Measurements from ENCODE around the gene RNASE3.
"Not testable (repeated sequence)": the region's sequence is repeated elsewhere in the genome, so short reads cannot be mapped to it uniquely, and the experiment has no call there.

RNASE3 gene

GRCh38 chr14:20891126-20891825, at the start of gene RNASE3:
Gene RNASE3 (plus strand): TSS chr14:20891385. CDS start chr14:20891687, 302 bp downstream.
- not testable (repeated sequence) for DNase-seq

GRCh38 chr14:20846560-20846959, 44.6 kb upstream of the RNASE3 start:
- no peak for DNase-seq

GRCh38 chr14:20848316-20848954, 42.8 kb upstream of the RNASE3 start:
- DNase-seq: no peak

DNA sequence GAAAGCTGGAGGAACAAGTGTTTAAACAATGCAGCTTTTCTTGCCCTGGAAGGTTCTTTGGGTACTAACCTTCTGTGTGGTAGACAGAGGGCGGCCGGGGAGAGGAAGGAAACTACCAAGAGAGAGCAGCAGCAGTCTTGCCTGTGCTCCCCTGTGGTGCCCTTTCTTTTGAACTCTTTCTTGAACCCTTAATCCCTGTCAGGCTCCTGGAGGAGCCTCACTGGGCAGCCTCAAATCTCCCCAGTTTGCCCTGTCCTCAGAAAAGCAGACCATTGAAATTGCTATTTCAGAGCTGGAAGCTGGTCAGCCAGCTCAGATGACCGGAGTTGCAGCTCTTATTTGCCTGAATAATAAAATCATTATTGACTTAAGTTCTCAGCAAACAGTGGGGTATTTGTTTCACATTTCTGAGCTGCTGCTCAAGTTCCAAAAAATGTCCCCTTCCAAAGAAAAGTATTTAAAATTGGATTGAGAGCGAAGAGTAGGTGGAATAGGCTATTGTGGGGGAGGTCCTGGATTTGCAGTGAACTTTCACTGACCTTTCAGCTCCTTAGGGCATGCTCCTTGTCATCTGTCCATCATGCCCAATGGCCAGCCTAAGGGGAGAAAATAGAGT, 42.1 kb upstream of the RNASE3 start:
- no peak for DNase-seq

GRCh38 chr14:20853042-20853441, 38.1 kb upstream of the RNASE3 start:
- DNase-seq: no peak

DNA sequence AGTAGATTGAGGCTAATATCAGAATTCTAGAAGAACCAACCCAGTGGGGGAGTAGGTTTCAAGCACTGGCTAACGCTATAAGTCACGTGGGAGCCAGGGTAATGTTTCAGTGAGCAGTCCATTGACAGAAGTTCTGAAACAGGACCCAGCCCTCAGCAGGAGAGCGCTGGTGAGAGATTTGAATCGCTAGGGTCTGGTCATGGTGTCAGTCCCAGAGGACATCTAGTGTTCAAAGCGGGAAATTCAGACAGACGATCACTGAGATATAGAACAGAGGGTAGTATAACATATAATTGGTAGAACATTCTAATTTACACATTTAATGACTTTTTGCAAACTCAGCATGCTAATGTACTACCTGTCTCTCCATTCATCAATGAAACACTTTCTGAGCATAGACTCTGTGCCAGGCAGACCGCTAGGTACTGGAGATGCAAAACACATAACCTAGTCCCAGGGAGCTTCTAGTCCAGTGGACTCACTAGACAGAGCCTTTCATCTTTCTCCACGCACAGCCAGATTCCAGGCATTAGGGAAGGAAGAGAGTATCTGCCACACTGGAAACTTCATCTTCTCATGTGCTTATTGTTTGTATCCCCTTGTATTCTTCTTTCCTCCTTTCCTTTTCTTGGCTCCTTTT, 35.4 kb upstream of the RNASE3 start:
- peak; percentile 33 for DNase-seq

- DNase-seq: no peak
Measured at GRCh38 chr14:20857207-20857606, 34.0 kb upstream of the RNASE3 start.

GRCh38 chr14:20857630-20858261, 33.4 kb upstream of the RNASE3 start:
- DNase-seq: peak; percentile 68

GRCh38 chr14:20866194-20866593, 25.0 kb upstream of the RNASE3 start:
- DNase-seq: no peak

- no peak for DNase-seq
Measured at GRCh38 chr14:20866963-20867362, 24.2 kb upstream of the RNASE3 start.

GRCh38 chr14:20873370-20874177, 17.6 kb upstream of the RNASE3 start:
- DNase-seq: peak; percentile 78

DNA sequence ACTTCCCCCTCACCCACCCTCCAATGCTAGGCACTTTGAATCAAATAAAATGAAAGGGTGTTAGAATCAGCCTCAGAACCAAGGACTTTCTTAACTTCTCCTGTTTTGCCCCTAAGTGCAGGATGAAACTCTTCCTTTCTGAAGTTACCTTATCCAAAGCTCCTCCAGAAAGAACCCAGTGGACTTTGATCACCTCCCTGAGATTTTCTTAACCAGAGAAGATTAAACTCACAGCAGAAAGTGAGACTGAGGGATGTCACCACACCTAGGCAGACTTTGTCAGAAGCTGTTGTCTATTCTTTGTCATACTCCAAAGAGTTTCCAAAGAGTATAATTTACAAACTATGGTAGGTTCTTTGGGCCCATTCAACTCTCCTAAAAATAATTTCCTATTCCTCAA, 14.2 kb upstream of the RNASE3 start:
- no peak for DNase-seq

- no peak for DNase-seq
Measured at GRCh38 chr14:20878695-20879094, 12.5 kb upstream of the RNASE3 start.

DNA sequence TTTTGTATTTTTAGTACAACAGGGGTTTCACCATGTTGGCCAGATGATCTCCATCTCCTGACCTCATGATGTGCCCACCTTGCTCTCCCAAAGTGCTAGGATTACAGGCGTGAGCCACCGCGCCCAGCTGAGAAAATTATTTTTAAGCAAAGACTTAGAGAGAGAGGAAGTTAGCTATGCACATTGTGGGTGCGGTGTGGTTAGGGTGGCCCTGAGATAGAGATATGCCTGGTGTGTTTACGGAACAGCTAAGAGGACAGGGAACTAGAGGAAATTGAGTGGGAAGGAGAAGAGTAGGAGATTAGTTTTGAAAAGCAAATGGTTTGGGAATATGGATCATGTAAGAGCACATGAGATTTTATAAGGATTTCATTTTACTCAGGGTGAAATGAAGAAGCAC, 10.0 kb upstream of the RNASE3 start:
- DNase-seq: not testable (repeated sequence)

DNA sequence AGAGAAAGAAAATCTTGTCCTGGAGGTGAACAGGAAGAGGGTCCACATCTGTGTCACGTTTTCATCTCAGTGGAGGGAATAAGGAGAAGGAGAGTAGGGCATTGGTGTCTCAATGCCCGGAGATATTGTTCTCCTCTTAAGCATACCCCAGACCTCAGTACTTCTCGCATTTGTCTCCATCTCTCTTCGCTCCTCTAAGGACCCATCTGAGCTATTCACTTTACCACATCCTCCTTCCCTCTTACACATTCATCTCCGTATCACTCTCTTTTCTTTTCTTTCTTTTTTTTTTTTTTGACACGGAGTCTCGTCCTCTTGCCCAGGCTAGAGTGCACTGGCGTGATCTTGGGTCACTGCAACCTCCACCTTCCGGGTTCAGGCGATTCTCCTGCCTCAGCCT, 8.4 kb upstream of the RNASE3 start:
- DNase-seq: not testable (repeated sequence)

GRCh38 chr14:20888411-20888810, 2.8 kb upstream of the RNASE3 start:
- DNase-seq: not testable (repeated sequence)

DNA sequence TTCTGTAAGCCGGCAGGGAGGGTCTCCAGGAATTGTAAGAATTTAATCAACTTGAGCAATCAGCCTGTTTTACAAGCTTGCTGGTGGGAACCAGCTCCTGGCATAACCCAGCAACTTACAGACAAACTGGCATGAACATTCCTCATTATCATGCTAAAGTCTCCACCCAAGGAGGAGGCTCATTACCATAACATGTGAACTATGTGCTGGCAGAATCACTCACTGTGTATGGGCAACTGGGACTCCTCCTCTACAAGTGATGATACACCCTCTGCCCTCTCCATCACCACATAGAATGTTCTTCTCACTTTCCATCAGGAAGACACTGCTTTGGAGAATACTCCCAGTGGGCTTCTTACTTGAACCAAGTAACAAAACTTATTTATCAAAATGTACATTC, 4.1 kb downstream of the RNASE3 start:
- not testable (repeated sequence) for DNase-seq

GRCh38 chr14:20904393-20905029, 13.3 kb downstream of the RNASE3 start:
- no peak for DNase-seq

- DNase-seq: no peak
Measured at GRCh38 chr14:20905676-20906075, 14.5 kb downstream of the RNASE3 start.

- DNase-seq: no peak
Measured at GRCh38 chr14:20907214-20907613, 16.0 kb downstream of the RNASE3 start.

GRCh38 chr14:20910822-20911221, 19.6 kb downstream of the RNASE3 start:
- not testable (repeated sequence) for DNase-seq
